Activated CD4-positive, alpha-beta T cell treated with anti-CD3 and anti-CD28 coated beads for 48 hours (primary cell): ENCODE results near the gene CDK5RAP2.

Experiments used
- DNase-seq: peaks from one replicate; pipeline ENCODE4 v3.0.0-alpha.2; 2020

The CDK5RAP2 gene

GRCh38 chr9:120394058-120394669 is 185.8 kb downstream of the CDK5RAP2 start:
- peak; percentile 75 for DNase-seq

- peak; percentile 20 for DNase-seq
These were observed 186.4 kb downstream of the CDK5RAP2 start for GRCh38 chr9:120393386-120394057.

GRCh38 chr9:120392711-120393110 is 187.3 kb downstream of the CDK5RAP2 start:
- DNase-seq = no peak

GRCh38 chr9:120392245-120392644 is 187.7 kb downstream of the CDK5RAP2 start:
- no peak for DNase-seq

GRCh38 chr9:120391691-120392090 is 188.3 kb downstream of the CDK5RAP2 start:
- DNase-seq = no peak

GRCh38 chr9:120390637-120391190 is 189.3 kb downstream of the CDK5RAP2 start:
- no peak for DNase-seq

- no peak for DNase-seq
These were observed 190.1 kb downstream of the CDK5RAP2 start for GRCh38 chr9:120389867-120390266.

GRCh38 chr9:120389300-120389699 is 190.7 kb downstream of the CDK5RAP2 start:
- no peak for DNase-seq

- DNase-seq = no peak
These were observed 191.7 kb downstream of the CDK5RAP2 start for GRCh38 chr9:120388003-120388855.

- DNase-seq = no peak
These were observed 192.5 kb downstream of the CDK5RAP2 start for GRCh38 chr9:120387257-120388002.

GRCh38 chr9:120386390-120387131 is 193.4 kb downstream of the CDK5RAP2 start:
- DNase-seq = no peak

- no peak for DNase-seq
These were observed 194.2 kb downstream of the CDK5RAP2 start for GRCh38 chr9:120385606-120386389.

- no peak for DNase-seq
These were observed 195.1 kb downstream of the CDK5RAP2 start for GRCh38 chr9:120384925-120385272.

- no peak for DNase-seq
These were observed 195.7 kb downstream of the CDK5RAP2 start for GRCh38 chr9:120383999-120384924.

- DNase-seq = no peak
These were observed 196.4 kb downstream of the CDK5RAP2 start for GRCh38 chr9:120383611-120383998.

GRCh38 chr9:120382453-120382852 is 197.5 kb downstream of the CDK5RAP2 start:
- DNase-seq = no peak

- no peak for DNase-seq
These were observed 198.1 kb downstream of the CDK5RAP2 start for GRCh38 chr9:120381839-120382238.

- DNase-seq = no peak
These were observed 200.4 kb downstream of the CDK5RAP2 start for GRCh38 chr9:120379611-120380010.

- DNase-seq = no peak
These were observed 201.3 kb downstream of the CDK5RAP2 start for GRCh38 chr9:120378680-120379079.
